ENCODE measurements around the gene ABCB8.

ABCB8 gene

GRCh38 chr7:151088019-151088855, 60.0 kb downstream of the ABCB8 start:
- no peak for DNase-seq
- in situ Hi-C loops (cut with HindIII; ENCODE audit: low pct_ligation_motif_present, low pct_unique_long_range_greater_than_20kb, low sequenced_read_pairs) = loop anchor here (5.0 kb wide), 1 partner anchor 59 kb away; no protein-coding TSS in a partner anchor

GRCh38 chr7:151088856-151089699, 60.8 kb downstream of the ABCB8 start:
- in situ Hi-C loops (cut with HindIII; ENCODE audit: low pct_ligation_motif_present, low pct_unique_long_range_greater_than_20kb, low sequenced_read_pairs) = loop anchor here (5.0 kb wide), 1 partner anchor 58 kb away; no protein-coding TSS in a partner anchor
- no peak for DNase-seq

DNA sequence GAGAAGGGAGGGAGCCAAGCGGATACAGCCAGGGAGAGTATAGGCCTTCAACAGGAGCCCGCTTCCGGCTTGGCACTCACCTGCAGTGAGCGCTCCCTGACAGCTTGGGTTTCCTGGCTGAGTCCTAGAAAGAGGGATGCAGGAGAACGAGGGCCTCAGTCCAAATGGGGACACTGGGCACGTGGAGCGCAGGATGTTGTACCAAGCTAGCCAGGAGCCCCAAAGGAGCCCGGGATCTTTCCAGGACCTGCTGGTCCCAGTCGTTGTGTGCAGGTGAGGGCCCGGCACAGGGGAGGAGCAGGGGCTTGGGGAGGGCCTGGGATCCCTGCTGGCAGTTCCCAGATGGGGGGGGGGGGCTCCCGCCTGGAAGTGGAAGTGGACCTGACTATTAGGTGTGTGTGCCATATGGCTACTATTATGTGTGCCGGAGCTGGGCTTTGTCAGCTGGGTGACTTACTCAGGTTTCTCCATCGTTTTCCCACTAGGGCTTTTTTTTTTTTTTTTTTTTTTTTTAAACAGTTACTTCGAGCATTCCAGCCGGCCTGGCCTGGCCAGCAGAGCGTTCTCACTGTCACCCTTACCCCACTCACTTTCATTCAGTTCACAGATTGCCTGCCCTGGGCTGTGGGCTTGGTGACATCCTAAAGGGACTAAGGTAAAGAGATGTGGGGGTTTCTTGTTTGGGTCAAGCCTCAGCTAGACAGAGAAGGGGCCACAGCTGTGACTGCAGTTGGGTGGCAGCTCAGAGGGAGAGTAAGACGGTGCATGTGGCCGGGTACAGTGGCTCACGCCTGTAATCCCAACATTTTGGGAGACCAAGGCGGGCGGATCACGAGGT, 61.9 kb downstream of the ABCB8 start:
- no peak for DNase-seq
- in situ Hi-C loops (cut with HindIII; ENCODE audit: low pct_ligation_motif_present, low pct_unique_long_range_greater_than_20kb, low sequenced_read_pairs) = loop anchor here (5.0 kb wide), 1 partner anchor 57 kb away; no protein-coding TSS in a partner anchor

GRCh38 chr7:151091003-151091402, 62.8 kb downstream of the ABCB8 start:
- in situ Hi-C loops (cut with HindIII; ENCODE audit: low pct_ligation_motif_present, low pct_unique_long_range_greater_than_20kb, low sequenced_read_pairs) = no loop called here
- no peak for DNase-seq

- in situ Hi-C loops (cut with HindIII; ENCODE audit: low pct_ligation_motif_present, low pct_unique_long_range_greater_than_20kb, low sequenced_read_pairs) = no loop called here
- DNase-seq = peak; percentile 55
Measured at GRCh38 chr7:151091431-151091830, 63.2 kb downstream of the ABCB8 start.

DNA sequence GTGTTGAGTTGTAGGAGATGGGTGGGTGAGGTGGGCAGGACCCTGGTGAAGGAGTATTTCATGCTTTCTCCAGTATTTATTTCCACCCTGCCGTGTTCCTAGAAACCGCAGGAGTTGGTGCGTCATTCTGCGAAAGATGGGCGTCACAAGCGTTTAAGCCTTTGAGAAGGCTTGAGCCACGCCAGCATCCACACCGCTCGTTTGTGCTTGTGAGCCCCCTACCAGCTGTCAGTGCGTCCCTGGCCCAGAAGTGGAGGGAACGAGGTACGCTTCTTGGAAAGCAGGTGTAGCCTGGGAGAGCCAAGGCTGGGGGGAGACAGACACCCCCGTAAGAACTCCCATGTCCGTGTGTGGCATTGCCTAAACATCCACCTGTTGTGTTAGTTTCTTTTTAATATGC, 63.7 kb downstream of the ABCB8 start:
- in situ Hi-C loops (cut with HindIII; ENCODE audit: low pct_ligation_motif_present, low pct_unique_long_range_greater_than_20kb, low sequenced_read_pairs) = no loop called here
- no peak for DNase-seq

DNA sequence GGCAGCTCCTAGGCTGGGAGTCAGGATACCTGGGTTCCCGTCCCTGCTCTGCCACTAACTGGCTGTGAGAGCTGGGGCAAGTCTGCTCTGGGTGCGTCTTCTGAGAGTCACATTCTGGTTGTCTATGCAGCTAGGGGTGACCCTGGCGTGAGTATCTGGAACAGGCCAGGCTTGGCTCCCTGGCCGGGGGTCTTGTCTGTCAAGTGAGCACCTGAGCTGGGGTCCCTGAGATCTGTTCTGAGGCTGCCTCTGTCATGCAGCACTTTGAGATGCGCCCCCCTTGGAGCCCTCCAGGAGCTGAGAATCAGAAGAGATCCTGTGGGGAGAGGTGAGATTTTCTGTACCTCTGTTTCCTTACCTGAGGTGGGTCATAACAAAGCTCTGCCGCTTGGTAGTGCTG, 65.5 kb downstream of the ABCB8 start:
- in situ Hi-C loops (cut with HindIII; ENCODE audit: low pct_ligation_motif_present, low pct_unique_long_range_greater_than_20kb, low sequenced_read_pairs) = no loop called here
- no peak for DNase-seq

DNA sequence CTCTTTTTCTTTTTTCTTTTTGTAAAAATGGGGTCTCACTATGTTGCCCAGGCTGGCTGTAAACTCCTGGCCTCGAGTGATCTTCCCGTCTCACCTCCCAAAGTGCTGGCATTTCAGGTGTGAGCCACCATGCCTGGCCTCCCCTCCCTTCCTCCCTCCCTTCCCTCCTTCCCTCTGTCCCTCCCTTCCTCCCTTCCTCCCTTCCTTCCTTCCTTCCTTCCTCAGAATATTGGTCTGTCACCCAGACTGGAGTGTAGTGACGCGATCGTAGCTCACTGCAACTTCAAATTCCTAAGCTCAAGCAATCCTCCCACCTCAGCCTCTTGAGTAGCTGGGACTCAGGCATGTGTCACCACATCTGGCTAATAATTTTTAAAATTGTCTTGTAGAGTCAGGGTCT, 66.4 kb downstream of the ABCB8 start:
- peak; percentile 39 for DNase-seq
- in situ Hi-C loops (cut with HindIII; ENCODE audit: low pct_ligation_motif_present, low pct_unique_long_range_greater_than_20kb, low sequenced_read_pairs) = no loop called here

- no peak for DNase-seq
- in situ Hi-C loops (cut with HindIII; ENCODE audit: low pct_ligation_motif_present, low pct_unique_long_range_greater_than_20kb, low sequenced_read_pairs) = no loop called here
Measured at GRCh38 chr7:151095123-151095797, 67.0 kb downstream of the ABCB8 start.

DNA sequence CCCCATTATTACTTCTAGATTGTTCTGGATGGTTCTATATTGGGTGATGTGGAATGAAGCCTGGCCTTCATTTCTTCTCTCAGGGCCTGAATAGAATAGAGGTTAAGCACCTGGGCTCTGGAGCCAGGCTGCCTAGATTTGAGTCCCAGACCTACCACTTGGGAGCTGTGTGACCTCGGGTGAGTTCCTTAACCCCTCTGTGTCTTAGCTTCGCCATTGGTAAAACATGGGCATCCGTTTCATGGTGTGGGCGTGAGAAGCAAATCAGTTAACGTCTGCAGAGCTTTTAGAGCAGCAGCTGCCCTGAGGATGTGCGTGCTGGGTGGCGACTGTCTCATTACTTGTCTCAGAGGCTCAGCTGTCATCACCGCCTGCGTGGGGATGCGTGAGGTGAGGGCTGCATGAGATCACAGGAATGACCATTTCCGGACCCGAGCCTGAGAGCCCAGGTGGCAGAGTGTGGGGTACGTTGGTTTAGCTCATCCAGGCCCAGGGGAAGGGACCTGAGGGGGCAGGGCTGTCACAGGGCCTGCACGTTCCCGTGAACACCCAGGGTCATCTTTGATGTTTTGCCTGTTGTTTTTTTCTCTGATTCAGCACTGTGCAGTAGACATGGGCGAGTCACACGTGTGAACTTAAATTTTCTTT, 67.7 kb downstream of the ABCB8 start:
- DNase-seq = no peak
- in situ Hi-C loops (cut with HindIII; ENCODE audit: low pct_ligation_motif_present, low pct_unique_long_range_greater_than_20kb, low sequenced_read_pairs) = no loop called here

Measured in ACHN (cell line).